HG02840 (cell line): ENCODE results near the gene HCFC1.
A peak's percentile ranks its signal among the peaks of the same experiment; 100 is the strongest.

Experiments used
- ATAC-seq: cut with Tn5 transposase; IDR thresholded peaks from one replicate; pipeline ENCODE4 v1.9.1; 2021; ENCODE audit warnings: mild to moderate bottlenecking, moderate library complexity, moderate number of reproducible peaks; ENCODE audit not compliant: unreplicated experiment, low FRiP score

HCFC1 gene

DNA sequence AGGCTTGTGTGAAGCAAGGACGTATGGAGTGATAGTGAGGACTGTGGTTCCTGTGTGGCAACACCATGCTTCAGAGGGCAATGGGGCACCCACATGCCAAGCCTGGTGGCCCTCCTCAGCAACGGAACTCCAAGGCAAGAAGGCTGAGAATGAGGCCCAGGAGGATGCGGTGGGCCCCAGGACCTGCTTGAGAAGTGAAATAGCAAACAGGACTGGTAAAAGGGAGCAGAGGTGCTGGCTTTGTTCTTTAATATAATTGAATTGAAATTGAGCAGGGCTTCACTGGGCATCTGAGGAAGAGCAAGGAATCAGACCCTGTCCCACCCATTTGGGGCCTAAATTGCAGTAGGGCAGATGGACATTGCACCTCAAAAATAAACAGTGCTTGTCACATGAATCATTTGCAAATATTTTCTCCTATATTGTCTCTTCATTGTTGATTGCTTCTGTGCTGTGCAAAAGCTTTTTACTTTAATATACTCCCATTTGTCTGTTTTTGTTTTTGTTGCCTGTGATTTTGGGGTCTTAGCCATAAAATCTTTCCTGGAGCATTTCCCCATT lies 3.2 kb upstream of the HCFC1 start:
- no peak for ATAC-seq

DNA sequence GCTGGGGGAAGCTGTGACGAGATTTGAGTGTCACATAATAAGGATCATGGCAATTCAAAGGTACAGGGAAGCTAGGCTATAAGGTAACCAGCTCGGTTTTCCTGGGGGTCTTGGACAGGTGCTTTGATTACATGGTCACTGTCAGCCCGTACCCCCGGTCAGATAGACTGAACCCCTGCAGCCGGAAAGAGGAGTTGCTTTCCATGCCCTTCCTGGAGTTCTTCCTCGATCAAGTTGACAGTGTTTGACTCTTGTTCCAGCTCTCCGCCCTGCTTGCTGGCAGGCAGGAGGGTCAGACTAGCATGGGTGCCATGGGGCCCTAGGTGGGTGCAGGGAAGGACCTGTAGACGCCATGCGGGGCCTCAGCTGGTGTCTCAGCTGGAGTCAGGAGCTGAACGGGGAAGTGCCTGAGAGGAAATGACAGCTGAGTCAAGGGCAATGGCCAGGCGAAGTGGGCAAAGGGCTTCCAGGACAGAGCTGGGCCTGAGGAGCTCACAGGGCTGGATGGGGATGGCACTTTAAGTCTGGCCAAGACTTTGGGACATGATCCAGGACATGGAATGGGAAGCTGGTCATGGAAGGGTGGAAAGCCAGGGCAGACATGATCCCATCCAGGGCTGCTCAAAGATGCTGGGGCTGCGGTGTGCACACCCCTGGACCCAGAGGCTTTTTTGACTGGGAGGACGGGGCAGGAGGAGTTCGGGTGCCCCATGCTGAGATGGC lies 2.5 kb upstream of the HCFC1 start:
- ATAC-seq, result no peak

DNA sequence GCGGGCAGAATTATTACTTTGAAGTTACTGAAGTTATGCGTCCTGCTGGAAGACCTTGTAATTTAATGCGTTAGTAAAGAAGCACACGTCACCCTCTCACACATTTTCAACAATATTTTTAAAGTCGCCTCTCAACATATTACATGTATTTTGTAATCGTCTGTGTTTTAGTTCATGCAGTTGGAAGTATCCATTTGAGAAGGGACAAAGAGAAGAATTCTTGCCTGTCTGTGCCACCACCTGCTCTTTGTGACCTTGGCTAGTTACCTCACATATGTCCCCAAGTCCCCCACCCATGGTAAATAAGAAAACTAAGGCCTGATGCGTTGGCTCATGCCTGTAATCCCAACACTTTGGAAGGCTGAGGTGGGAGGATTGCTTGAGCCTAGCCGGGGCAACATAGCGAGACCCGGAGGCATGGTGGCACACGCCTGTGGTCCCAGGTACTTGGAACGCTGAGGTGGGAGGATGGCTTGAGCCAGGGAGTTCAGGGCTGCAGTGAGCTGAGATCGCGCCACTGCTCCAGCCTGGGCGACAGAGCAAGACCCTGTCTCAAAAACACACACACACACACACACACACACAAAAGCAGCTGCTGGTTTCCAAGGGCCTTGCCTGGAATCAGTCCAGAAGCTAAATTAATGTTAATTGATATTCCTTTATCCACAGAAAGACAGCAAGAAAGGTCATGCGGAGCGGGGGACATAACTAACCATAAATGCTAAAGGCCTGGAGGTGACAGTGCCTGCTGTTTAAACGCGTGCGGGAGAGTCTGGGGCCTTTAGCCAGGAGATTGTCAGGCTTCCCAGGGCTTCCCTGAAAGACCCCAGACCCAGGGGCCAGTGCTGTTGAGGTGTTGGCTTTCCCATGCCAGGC lies 1.7 kb upstream of the HCFC1 start:
- no peak for ATAC-seq

DNA sequence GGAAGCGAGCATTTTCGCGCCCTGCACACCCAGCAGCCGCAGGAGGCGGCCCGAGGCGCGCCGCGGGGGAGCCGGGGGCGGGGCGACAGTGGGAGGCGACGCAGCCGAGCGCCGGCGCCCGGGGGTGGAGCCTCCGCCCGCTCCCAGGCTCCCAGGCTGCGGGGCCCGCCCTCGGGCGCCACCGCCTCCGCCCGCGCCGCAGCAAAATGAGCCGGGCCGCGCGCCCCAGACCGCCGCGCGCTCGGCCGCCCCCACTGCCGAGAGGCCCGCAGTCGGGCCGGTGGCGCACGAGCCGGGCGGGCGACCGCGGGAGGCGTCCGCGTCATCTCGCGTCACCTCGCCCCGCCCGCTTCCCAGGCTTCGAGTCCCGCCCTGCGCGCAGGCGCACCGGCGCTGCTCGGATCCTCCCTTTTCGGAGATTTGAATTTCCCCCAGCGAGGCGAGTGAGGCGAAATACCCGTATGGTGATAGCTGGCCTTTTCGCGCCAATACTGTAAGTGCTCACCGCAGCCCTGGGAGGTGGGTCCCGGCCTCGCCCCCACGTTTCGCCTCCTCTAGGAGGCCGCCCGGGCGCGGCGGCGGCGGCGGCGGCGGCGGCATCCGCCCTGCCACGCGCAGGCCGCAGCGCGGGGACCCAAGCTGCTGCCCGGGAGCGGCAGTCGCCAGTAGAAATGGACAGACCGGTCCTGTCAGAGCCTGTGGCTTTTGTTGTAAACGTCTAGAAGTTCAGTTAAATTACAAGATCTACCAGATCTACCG lies 929 bp upstream of the HCFC1 start, which contains the start of gene TMEM187:
Gene TMEM187, plus strand, starts transcription at position 387 of the 759 bp plus-strand sequence. CDS start 9,309 bp downstream, outside the sequence.
- peak; percentile 50 for ATAC-seq

DNA sequence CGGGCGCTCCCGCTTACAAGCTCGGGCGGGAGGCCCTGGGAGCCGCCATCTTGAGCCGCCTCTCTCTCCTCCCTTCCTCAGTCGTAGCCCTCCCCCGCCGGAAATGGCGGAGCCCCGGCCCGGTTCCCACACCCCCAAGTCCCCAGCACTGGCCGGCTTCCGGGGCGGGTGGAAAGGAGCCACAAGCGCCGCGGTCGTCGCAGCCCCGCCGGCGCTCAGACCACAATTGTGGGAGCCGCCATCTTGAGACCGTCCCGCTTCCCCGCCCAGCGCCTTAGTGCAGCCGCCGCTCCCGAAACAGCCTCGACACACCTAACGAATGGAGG lies 531 bp downstream of the HCFC1 start:
- ATAC-seq, result peak; percentile 40

DNA sequence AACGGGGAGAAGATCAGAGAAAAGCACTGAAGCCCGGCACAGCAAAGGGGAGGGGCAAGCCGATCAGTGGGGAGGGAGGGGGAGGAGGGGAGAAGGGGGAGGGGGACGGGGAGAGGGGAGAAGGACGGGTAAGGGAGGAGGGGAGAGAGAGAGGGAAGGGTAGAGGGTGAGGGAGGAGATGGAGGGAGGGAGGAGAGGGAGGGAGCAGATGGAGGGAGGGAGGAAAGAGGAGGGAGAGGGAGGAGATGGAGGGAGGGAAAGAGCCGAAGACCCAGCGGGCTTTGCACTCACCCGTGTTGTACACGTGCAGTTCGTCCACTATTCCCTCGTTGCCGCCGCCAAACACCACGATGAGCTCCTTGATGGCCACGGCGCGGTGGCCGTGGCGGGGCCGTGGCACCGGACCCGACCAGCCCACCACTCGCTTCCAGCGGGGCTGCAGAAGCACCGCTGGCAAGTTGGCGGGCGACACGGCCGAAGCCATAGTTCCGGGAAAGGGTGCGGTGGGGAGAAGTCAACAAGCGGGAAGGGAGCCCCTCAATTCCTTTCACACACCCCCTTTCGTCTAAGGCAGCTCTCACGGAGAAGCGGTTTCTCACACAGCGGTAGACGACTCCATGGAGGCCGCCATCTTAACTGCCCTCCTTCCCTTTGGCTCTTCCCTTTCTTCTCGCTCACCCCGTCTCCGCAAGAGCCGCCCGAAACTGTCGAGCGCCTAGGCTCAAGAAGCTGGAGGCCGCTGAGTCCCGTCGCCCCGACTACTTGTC lies 1.1 kb downstream of the HCFC1 start:
- ATAC-seq, result peak; percentile 3

DNA sequence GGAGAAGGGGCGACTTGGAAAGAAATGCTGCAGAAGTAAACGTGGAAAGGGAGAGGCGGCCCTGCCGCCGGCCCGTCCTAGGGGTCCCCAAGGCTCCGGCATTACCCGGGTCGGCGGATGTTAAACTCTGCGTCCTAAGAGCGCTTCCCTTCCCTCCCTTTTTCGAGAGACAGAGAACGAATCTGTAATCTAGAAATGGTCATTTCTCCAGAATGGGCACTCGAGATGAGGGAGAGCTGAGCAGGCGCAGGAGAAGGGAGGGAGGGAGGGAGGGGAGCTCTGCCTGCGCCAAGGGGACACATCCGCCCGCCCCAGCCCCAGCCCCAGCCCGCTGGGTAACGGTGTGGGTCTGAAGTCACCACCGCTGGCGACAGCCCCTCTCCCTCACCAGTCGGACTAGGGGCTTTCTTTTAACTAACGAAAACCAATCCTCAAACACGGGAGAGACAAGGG lies 1.7 kb downstream of the HCFC1 start:
- no peak for ATAC-seq

DNA sequence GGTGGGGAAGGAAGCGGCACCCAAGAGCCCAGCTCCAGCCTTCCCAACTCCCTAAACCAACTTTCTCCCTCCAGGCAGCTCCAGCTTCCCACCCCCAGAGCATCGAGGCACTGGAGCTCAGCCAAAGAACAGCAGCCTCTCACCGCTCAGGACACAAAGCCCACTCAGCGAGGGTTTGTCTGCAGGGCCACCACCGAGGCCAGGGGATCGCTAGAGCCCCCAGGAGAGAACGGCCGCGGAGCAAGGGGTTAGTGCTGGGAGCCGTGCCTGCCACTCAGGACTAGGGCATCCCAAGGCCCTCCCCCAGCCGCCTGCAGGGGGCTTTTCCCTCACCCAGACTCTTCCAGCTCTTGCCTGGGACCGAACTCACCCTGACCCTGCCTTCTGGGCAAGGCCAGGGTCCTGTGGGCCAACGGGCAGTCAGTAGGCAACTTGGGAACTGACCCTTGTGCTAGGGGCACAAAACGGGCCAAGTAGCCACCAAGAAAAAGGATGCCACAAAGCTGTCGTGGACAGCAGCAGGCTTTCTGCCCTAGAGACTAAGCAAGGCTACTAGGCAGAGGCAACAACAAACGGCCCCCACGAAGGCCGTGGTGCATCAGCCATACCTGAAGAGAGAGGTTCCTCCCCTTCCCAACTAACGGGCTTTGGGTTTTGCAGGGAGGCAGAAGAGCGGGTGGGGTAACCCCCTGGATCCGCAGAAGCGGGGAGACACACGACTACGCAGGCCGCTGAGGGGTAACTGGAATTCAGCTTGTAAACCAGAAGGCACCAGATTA lies 2.3 kb downstream of the HCFC1 start:
- no peak for ATAC-seq

DNA sequence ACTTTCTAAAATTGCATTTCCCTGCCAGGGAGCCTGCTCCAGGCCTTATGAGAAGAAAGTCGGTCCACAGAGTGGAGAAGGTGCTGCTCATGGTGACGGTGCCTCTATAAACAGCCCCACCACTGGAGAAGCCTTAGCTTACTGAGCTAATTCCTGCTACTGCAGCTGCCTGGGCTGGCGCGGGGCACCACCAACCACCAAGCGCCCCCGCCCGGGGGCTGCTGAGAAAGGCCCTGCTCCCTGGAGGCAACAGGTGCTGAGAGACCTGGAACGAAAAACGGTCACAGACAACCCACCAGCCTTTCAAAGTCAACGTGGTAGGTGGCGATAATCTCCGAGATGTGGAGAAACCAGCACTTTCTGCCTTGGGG lies 2.9 kb downstream of the HCFC1 start:
- no peak for ATAC-seq

DNA sequence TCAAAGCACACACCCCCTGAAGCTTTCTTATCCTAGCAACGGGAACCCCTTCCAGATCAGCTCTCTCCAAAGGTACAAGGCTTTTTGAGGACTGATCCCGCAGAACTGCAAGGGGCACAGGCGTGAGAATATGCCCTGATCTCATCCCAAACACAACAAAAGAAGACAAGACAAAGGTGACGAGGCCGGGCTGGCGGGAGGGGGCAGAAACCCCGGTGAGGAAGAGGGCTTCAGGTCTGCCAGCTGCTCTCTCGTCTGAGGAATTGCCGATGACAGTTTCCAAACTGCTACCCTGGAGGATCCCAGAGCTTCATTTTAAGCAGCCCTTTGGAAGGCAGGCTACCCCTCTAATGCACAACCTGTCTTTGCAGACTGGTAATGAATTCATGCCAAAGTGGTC lies 3.4 kb downstream of the HCFC1 start:
- no peak for ATAC-seq

DNA sequence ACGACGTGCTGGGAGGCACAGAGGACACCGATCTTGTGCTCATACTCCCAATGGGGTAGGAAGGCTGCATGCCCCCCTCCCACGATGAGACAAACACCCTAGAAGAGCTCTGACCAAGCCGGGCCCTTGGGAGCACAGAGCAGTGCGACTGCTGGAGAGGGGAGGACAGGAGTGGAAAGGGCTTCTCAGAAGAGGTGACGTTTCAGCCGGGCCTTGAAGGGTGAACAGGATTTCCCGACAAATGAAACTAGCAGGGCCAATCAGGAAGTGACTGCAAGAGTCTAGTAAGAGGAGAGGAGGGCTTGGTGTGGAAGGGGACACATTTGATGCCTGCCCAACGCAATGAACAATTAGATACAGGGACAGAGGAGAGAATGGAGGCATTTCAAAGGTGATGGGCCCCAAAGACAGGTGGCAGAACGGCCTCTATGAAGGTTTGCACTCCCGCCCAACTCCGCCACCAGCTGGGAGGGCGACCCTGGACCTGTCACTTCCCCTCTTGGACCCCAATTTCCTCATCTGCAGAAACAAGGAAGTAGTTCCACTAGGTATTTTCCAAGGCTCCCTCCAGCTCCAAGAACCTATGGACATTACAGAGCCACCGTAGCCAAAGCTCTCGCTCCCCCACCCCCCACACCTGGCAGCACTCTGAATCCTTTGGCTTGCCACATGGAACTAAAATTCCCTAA lies 3.9 kb downstream of the HCFC1 start:
- no peak for ATAC-seq

DNA sequence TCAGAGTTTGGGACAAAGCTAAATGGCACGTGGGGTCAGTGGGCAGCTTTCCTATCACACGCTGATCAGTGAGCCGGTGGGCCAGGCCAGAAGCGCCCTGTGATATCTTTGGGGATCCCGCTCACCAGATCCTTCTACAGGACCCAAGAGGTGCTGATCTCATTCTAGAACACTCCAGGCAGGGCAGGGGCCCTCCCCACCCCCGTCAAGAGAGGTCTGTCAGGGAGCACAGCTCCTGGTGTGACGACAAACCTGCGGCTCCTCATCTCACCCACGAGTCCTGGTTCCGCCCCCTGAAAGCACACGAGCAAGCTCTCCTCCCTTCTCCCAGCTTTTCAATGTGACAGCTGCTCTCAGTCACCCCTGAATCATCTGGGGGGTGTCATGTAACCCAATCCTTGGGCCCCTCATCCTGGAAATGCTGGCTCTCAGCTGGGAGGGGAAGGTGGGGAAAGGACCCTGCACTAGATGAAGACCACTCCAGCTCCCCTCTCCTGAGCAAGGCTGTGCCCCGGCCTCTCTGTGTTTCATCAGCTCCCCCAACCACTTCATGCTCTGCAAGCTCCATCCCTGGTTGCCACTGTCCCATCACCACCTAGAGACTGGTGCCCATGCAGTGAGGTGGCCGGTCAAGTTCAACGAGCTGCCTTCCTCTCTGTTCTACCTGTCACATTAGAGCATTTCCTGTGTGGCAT lies 4.6 kb downstream of the HCFC1 start:
- ATAC-seq, result no peak

DNA sequence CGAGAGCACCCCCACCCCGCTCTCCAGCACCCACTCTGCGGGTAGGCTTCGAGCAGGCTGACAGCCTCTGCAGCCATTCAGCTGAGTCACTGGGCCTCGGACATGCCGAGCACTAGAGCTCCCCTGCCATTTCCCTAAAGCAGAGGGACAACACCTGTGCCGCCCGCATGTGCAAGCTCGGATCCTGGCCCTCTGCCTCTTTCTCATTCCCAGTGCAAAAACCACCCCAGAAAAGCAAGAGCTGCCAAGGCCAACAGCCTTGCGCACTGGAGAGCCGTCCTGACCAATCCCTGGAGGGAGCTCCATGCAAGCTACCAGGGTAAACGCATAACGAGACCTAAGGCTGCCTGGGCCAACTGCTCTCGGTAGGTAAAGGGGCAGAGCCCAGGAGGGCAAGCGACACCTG lies 5.3 kb downstream of the HCFC1 start:
- ATAC-seq, result no peak

DNA sequence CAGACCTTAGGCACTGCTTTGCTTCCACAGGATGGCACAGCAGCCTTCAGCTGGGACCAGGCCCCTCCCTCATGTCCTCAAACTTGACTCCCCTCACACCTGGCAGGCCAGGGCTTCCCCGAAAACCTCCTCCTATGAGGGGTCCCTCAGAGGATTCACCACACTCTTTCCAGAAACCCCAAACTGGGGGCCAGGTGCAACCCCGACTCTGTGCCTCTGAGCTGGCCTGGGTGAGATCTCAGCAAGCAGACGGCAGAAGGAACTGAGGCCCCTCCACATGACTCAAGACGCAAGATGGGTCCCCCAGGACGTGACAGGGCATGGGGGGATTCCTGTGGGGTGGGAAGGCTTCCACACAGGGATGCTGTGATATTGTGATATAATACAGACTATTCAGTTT lies 6.2 kb downstream of the HCFC1 start:
- no peak for ATAC-seq

DNA sequence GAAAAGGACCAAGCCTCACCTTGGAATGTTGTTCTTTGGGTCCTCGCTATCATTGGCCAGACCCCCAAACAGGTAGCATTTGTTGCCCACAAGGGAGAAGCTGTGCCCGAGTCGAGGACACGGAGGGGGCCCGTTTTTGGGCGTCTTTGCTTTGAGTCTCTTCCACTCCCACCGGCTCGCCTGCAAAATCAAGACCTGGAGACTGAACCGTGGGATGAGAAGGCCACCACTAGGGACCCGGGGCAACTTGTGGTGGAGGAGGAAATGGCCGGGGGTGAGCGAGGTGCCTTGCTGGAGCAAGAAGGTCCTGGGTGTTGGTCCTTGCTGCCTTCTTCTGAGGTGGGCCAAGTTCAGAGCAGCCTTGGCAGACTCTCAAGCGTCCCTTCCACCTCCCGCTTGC lies 7.5 kb downstream of the HCFC1 start:
- no peak for ATAC-seq

DNA sequence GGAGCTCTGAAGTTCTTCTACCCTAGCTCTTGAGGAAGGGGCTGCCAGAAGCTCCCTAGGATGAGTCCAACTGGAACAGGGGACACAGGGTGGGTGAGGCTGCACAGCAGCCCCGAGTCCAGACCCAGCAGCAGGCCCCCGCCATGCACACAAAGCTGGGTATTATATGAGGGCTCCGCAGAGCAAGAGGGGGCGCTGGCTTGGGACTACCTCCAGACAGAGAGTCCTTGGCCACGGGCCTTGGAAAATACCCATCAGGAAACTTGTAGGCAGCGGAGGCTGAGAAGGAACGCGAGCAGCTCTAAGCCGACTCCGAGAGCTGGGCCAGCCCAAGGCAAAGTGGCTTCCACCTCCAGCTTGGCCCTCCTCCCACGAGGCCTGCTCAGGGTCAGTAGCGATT lies 8.1 kb downstream of the HCFC1 start:
- no peak for ATAC-seq

DNA sequence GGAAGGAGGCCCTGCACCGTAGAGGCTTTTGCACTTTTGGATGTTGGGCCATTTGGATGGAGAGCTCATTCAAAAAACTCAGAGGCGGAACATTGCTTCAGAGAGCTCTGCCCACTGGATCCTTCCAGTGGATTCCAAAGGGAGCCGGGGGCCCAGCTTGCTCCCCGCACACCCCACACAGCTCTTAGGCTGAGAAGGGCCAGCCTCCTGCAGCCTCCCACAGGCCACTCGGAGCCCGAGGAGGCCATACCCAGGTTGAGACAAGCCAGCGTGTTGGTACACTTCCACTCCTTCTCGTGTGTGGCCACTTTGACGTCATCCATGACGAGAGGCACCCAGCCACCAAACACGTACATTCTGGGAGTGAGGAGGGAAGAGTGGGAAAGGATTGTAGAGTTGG lies 10.3 kb downstream of the HCFC1 start:
- no peak for ATAC-seq

DNA sequence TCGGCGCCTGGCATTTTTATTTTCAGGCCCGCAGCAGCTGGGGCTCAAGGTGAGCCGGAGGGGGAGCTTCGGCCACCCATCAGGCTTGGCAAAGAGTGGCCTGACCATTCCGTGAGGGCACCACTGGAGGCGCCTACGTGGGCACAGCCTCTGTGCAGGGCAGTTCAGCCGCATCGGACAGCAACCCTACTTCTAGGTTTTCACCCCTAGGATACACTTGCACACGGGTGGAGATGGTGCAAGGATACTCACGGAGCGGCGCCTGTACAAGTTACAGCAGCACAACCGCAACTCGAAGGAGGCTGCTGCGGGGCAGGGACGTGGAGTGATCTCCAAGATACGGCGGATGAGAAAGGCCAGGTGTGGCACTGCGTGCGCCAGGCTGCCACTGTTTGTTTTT lies 10.8 kb downstream of the HCFC1 start:
- ATAC-seq, result no peak
